Measurements from ENCODE around the gene CPSF7. TPM values are rescaled to one million over a fixed set of nuclear protein-coding genes. Genes with fewer than 3 reads are reported as not detected.

Gene CPSF7
- total RNA-seq, 1 donor from 2014 or later, result 63.2 TPM

DNA sequence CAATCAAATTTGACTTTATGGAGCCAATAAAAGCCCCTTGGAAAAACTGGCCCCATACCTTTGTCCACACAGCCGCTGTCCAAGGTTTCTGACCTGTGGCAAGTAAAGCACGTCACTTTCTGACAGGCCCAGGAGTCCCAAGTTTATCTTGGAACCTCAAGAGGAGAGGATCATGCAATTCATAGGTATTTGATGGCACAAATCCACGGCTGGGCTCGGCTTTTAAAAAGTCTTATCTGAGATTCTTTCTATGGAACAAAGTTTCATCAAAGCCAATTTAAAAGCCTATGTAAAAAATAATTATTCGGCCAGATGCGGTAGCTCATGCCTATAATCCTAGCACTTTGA lies 54.0 kb downstream of the CPSF7 start:
- H3K9me3 Mint-ChIP-seq (ENCODE audit: unreplicated experiment), result peaks cover 9% of the 10 kb centered on the region
- Histone ChIP-seq H2AFZ (ENCODE audit: low read depth, low read length) (no peak overlapping the region), H3K9ac (ENCODE audit: low read length) (no peak overlapping the region), H3K9me3 (ENCODE audit: insufficient read depth, low read depth, low read length) (peaks cover 2% of the 10 kb centered on the region), H3K4me3 (ENCODE audit: insufficient read depth, low read depth, low read length) (no peak overlapping the region), H3K4me1 (ENCODE audit: insufficient read depth, low read length) (peaks cover 11% of the 10 kb centered on the region), H4K20me1 (ENCODE audit: insufficient read depth, low read length) (no peaks in the 10 kb centered on the region), H3K36me3 (ENCODE audit: insufficient read depth, low read length) (peaks cover 3% of the 10 kb centered on the region), H3K27me3 (ENCODE audit: insufficient read depth, low read length) (no peaks in the 10 kb centered on the region), H3K4me2 (ENCODE audit: low read length) (no peak overlapping the region), H3K27ac (ENCODE audit: low read depth, low read length) (no peak overlapping the region), H3K79me2 (ENCODE audit: insufficient read depth, low read length) (no peaks in the 10 kb centered on the region)
- peaks cover 17% of the 10 kb centered on the region for H3K4me1 Mint-ChIP-seq (ENCODE audit: low read depth, unreplicated experiment)
- H3K4me3 Mint-ChIP-seq (ENCODE audit: unreplicated experiment), result no peak overlapping the region
- FAIRE-seq (no peak), DNase-seq (ENCODE audit: low read depth) (peak; percentile 70)
- peaks cover 17% of the 10 kb centered on the region for H3K36me3 Mint-ChIP-seq (ENCODE audit: low read depth, unreplicated experiment)
- H3K27ac Mint-ChIP-seq (ENCODE audit: unreplicated experiment), result no peak overlapping the region
- no peak for TF ChIP-seq EZH2 (IDR thresholded peaks at IDR 0.05; ENCODE audit: insufficient read depth, low read length)
- TF ChIP-seq, protein P1, sequence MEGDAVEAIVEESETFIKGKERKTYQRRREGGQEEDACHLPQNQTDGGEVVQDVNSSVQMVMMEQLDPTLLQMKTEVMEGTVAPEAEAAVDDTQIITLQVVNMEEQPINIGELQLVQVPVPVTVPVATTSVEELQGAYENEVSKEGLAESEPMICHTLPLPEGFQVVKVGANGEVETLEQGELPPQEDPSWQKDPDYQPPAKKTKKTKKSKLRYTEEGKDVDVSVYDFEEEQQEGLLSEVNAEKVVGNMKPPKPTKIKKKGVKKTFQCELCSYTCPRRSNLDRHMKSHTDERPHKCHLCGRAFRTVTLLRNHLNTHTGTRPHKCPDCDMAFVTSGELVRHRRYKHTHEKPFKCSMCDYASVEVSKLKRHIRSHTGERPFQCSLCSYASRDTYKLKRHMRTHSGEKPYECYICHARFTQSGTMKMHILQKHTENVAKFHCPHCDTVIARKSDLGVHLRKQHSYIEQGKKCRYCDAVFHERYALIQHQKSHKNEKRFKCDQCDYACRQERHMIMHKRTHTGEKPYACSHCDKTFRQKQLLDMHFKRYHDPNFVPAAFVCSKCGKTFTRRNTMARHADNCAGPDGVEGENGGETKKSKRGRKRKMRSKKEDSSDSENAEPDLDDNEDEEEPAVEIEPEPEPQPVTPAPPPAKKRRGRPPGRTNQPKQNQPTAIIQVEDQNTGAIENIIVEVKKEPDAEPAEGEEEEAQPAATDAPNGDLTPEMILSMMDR (IDR thresholded peaks at IDR 0.05; ENCODE audit: insufficient read depth, low read depth, low read length), result no peak
- H3K27me3 Mint-ChIP-seq (ENCODE audit: low read depth, unreplicated experiment), result no peaks in the 10 kb centered on the region

DNA sequence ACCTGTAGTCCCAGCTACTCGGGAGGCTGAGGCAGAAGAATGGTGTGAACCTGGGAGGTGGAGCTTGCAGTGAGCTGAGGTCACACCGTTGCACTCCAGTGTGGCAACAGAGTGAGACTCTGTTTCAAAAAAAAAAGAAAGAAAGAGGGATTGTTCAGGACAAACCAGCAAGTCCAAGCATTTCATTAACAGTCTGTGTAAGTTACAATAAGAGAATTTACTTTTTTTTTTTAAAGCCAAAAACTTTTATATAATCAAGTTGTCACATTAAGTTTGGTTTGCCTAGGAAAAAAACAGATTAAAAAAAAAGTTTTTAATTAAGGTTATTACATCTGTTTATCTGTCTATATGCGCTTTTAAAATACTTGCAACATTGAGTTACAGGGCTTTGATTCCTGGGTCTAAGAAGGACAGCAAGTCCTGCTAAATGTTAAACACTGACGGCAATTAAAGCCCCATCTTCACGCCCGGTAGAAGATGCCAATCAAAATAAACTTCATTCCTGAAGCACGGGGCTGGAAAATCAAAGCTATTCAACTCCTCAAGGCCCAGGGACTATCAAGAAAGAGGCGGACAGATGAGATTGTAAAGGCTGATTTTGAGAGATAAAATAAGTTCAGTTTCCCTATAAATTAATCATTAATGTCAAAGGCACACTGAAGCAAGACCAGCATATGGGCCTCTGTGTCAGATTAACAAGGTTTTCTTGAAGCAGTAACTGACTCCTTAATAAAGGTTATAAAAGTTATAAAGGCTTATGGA lies 56.9 kb downstream of the CPSF7 start:
- Mint-ChIP-seq H3K9me3 (ENCODE audit: unreplicated experiment) (peaks cover 11% of the 10 kb centered on the region), H3K36me3 (ENCODE audit: low read depth, unreplicated experiment) (peaks cover 32% of the 10 kb centered on the region), H3K4me1 (ENCODE audit: low read depth, unreplicated experiment) (peaks cover 24% of the 10 kb centered on the region), H3K27ac (ENCODE audit: unreplicated experiment) (no peak overlapping the region), H3K27me3 (ENCODE audit: low read depth, unreplicated experiment) (no peaks in the 10 kb centered on the region), H3K4me3 (ENCODE audit: unreplicated experiment) (no peak overlapping the region)
- Histone ChIP-seq H3K4me3 (ENCODE audit: insufficient read depth, low read depth, low read length) (no peak overlapping the region), H3K9ac (ENCODE audit: low read length) (no peak overlapping the region), H3K27ac (ENCODE audit: low read depth, low read length) (no peak overlapping the region), H4K20me1 (ENCODE audit: insufficient read depth, low read length) (no peaks in the 10 kb centered on the region), H3K9me3 (ENCODE audit: insufficient read depth, low read depth, low read length) (peaks cover 2% of the 10 kb centered on the region), H3K4me2 (ENCODE audit: low read length) (no peak overlapping the region), H2AFZ (ENCODE audit: low read depth, low read length) (no peak overlapping the region), H3K27me3 (ENCODE audit: insufficient read depth, low read length) (no peaks in the 10 kb centered on the region), H3K36me3 (ENCODE audit: insufficient read depth, low read length) (peaks cover 18% of the 10 kb centered on the region), H3K4me1 (ENCODE audit: insufficient read depth, low read length) (peaks cover 11% of the 10 kb centered on the region), H3K79me2 (ENCODE audit: insufficient read depth, low read length) (no peaks in the 10 kb centered on the region)
- no peak for DNase-seq (ENCODE audit: low read depth)
- TF ChIP-seq EZH2 (IDR thresholded peaks at IDR 0.05; ENCODE audit: insufficient read depth, low read length), result no peak
- TF ChIP-seq, protein P1 (IDR thresholded peaks at IDR 0.05; ENCODE audit: insufficient read depth, low read depth, low read length), result no peak
- FAIRE-seq, result no peak

DNA sequence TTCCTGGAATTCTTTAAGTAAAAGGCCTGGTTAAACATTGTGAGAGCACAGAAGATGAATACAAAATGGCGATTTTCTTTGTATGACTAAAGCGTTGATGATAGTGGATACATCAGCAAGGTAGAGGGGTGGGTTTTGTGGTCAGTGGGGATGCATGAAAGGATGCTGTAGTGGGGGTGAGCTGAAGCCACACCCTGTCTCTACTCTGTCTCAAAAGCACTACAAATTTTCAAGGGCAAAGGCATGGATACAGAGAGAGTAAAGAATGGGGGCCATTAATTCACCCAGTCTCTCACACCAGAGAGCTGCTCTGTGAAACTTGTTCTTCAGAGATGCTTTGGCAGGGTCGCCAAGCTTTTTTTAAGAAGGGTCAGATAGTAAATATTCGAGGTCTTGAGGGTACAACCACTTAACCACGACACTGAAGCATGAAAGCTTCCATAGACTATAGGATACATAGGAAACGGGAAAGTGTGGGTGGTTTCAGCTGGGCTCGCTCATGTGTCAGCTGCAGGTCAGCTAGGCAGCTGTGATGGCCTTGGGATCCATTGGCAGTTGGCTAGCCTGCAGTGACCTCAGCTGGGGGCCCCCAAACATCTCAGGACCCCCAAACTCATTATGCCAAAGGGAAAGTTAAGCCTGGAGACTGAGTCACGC lies 59.3 kb downstream of the CPSF7 start:
- Histone ChIP-seq H3K27me3 (ENCODE audit: insufficient read depth, low read length) (no peaks in the 10 kb centered on the region), H4K20me1 (ENCODE audit: insufficient read depth, low read length) (no peaks in the 10 kb centered on the region), H3K9me3 (ENCODE audit: insufficient read depth, low read depth, low read length) (peaks cover 2% of the 10 kb centered on the region), H3K36me3 (ENCODE audit: insufficient read depth, low read length) (peaks cover 35% of the 10 kb centered on the region), H3K4me3 (ENCODE audit: insufficient read depth, low read depth, low read length) (no peak overlapping the region), H2AFZ (ENCODE audit: low read depth, low read length) (no peak overlapping the region), H3K9ac (ENCODE audit: low read length) (peak overlapping the region; percentile 57), H3K79me2 (ENCODE audit: insufficient read depth, low read length) (no peaks in the 10 kb centered on the region), H3K4me2 (ENCODE audit: low read length) (no peak overlapping the region), H3K27ac (ENCODE audit: low read depth, low read length) (peak overlapping the region; percentile 73), H3K4me1 (ENCODE audit: insufficient read depth, low read length) (peaks cover 20% of the 10 kb centered on the region)
- Mint-ChIP-seq H3K4me3 (ENCODE audit: unreplicated experiment) (no peak overlapping the region), H3K4me1 (ENCODE audit: low read depth, unreplicated experiment) (peaks cover 22% of the 10 kb centered on the region), H3K9me3 (ENCODE audit: unreplicated experiment) (peaks cover 11% of the 10 kb centered on the region), H3K27me3 (ENCODE audit: low read depth, unreplicated experiment) (no peaks in the 10 kb centered on the region), H3K36me3 (ENCODE audit: low read depth, unreplicated experiment) (peaks cover 35% of the 10 kb centered on the region), H3K27ac (ENCODE audit: unreplicated experiment) (peak overlapping the region; percentile 75)
- DNase-seq (ENCODE audit: low read depth) (peak; percentile 40), FAIRE-seq (no peak)
- TF ChIP-seq, protein P1 (IDR thresholded peaks at IDR 0.05; ENCODE audit: insufficient read depth, low read depth, low read length), result no peak
- no peak for TF ChIP-seq EZH2 (IDR thresholded peaks at IDR 0.05; ENCODE audit: insufficient read depth, low read length)

Data from astrocyte (in vitro differentiated cells and primary cell).